Osteoblast (primary cell): ENCODE measurements around the gene ZBTB7B. TPM values are rescaled to one million over a fixed set of nuclear protein-coding genes. Genes with fewer than 3 reads are reported as not detected.

Experiments
- DNase-seq: peaks from one replicate; pipeline ENCODE4 v3.0.0; 2011; ENCODE audit warnings: low spot score, mixed read lengths; ENCODE audit not compliant: insufficient read length; ENCODE audit errors: missing footprints
- H2AFZ ChIP-seq: 2 replicates; pipeline ENCODE4 v1.6.0; 2011; ENCODE audit warnings: mild to moderate bottlenecking, low read length
- H3K27ac ChIP-seq: 2 replicates; pipeline ENCODE4 v1.5.1; 2011; ENCODE audit warnings: mild to moderate bottlenecking, low read depth, low read length, moderate library complexity
- H3K27me3 ChIP-seq: 2 replicates; pipeline ENCODE4 v1.6.0; 2012; ENCODE audit warnings: mild to moderate bottlenecking, control low read depth, inconsistent platforms, low read length, moderate library complexity; ENCODE audit not compliant: insufficient read depth
- H3K36me3 ChIP-seq: 2 replicates; pipeline ENCODE4 v1.5.1; 2011; ENCODE audit warnings: mild to moderate bottlenecking, low read length, control low read depth, moderate library complexity; ENCODE audit not compliant: insufficient read depth
- H3K4me1 ChIP-seq: 2 replicates; pipeline ENCODE4 v1.5.1; 2011; ENCODE audit warnings: mild to moderate bottlenecking, low read length, control low read depth, moderate library complexity; ENCODE audit not compliant: insufficient read depth
- H3K4me2 ChIP-seq: 2 replicates; pipeline ENCODE4 v1.6.0; 2011; ENCODE audit warnings: mild to moderate bottlenecking, low read length; ENCODE audit not compliant: insufficient read depth
- H3K4me3 ChIP-seq: fragments of 200-600 bp; sonication (generic); 3 replicates; pipeline ENCODE4 v1.5.1; 2012; ENCODE audit warnings: mild to moderate bottlenecking, low read length, inconsistent platforms; ENCODE audit not compliant: insufficient read depth
- H3K79me2 ChIP-seq: 2 replicates; pipeline ENCODE4 v1.6.0; 2012; ENCODE audit warnings: mild to moderate bottlenecking, low read length, control low read depth, inconsistent platforms; ENCODE audit not compliant: insufficient read depth
- H3K9me3 ChIP-seq: 2 replicates; pipeline ENCODE4 v1.5.1; 2011; ENCODE audit warnings: low read depth, low read length, control low read depth
- H4K20me1 ChIP-seq: 2 replicates; pipeline ENCODE4 v1.6.0; 2012; ENCODE audit warnings: mild to moderate bottlenecking, low read length, control low read depth; ENCODE audit not compliant: insufficient read depth
- total RNA-seq: library from RNA; depleted of rRNA; stranded (reverse); fragments of >200 nt; gene quantifications from 2 replicates; pipeline ENCODE4 v1.2.3, GENCODE V29; 2012
- TF ChIP-seq, protein P1 (sequence below): IDR thresholded peaks from 2 replicates; pipeline ENCODE4 v1.5.1; 2011; ENCODE audit warnings: mild to moderate bottlenecking, low read depth, low read length, moderate library complexity; ENCODE audit errors: extremely low read depth

ZBTB7B gene
- total RNA-seq, 1 donor = 23.5 TPM

DNA sequence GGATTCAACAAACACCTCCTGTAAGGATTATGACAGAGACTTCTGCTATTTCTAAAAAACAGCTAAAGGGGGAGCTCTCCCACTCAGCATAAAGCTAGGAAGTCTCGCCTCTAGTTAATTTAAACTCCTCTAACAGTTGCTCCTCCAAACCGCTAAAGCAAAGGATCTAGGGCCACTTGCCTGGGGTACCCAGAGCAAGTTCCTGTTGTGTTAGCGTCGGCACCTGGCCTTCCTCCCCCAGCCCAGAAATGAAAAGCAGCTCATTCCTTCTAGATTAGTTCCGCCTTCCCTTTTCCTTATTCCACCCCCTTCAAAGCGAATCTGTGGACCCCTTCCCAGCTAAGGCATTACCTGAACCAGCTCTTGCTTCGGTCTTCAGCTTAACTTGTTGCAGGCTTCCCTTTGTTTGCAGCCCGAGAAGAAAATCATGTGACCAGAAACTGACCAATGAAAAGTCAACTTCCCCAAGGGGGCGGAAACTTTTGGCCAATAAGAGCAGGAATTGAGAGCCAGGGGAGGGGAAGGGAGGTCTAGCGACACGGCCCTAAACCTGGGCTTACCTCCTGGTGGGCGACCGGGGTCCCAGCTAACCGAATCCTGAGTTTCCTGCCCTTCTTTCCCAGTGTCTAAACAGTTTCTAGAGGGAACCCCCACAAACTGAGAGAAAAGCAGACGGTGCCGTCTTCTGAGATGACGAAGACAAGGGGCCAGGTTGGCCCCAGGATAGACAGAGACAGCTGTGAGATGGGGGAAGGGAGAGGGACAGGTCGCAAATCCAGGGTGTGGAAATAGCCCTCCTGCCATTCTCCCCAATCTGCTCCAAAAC is 46.7 kb upstream of the ZBTB7B start, which contains the start of gene PBXIP1:
Gene PBXIP1 (minus strand): TSS at position 382 of the 826 bp plus-strand sequence. CDS start 2,378 bp downstream, outside the sequence.
- Histone ChIP-seq H3K79me2 (peaks cover 9% of the 10 kb centered on the region), H3K4me3 (peak within 1 kb of the TSS; percentile 76), H3K4me1 (peaks cover 30% of the 10 kb centered on the region), H3K36me3 (peaks cover 16% of the 10 kb centered on the region), H3K27ac (peak within 1 kb of the TSS; percentile 79), H3K9me3 (no peaks in the 10 kb centered on the region), H2AFZ (peak within 1 kb of the TSS; percentile 73), H4K20me1 (peaks cover 5% of the 10 kb centered on the region), H3K4me2 (peak within 1 kb of the TSS; percentile 95), H3K27me3 (peaks cover 4% of the 10 kb centered on the region)
- TF ChIP-seq, protein P1, sequence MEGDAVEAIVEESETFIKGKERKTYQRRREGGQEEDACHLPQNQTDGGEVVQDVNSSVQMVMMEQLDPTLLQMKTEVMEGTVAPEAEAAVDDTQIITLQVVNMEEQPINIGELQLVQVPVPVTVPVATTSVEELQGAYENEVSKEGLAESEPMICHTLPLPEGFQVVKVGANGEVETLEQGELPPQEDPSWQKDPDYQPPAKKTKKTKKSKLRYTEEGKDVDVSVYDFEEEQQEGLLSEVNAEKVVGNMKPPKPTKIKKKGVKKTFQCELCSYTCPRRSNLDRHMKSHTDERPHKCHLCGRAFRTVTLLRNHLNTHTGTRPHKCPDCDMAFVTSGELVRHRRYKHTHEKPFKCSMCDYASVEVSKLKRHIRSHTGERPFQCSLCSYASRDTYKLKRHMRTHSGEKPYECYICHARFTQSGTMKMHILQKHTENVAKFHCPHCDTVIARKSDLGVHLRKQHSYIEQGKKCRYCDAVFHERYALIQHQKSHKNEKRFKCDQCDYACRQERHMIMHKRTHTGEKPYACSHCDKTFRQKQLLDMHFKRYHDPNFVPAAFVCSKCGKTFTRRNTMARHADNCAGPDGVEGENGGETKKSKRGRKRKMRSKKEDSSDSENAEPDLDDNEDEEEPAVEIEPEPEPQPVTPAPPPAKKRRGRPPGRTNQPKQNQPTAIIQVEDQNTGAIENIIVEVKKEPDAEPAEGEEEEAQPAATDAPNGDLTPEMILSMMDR = peak; percentile 50
- DNase-seq = peak; percentile 99

DNA sequence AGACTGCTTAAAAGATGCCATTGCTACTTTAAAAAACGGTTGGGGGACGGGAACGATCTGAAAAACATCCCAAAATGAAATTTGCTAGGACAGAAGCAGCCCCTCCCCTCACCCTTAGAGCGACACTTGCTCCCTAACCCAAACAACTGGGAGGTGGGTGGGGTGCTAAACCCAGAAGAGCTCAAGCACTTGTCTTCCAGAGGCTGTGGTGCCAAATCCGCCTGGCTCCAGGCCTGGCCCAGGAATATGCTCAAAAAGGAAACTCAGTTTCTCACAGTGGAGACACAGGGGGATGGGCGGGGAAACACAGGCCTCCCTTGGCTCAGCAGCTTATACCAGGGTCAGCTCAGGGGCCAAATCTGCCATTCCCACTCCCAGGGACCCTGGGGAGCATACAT is 46.1 kb upstream of the ZBTB7B start:
- Histone ChIP-seq H3K79me2 (peaks cover 13% of the 10 kb centered on the region), H3K9me3 (no peaks in the 10 kb centered on the region), H3K4me3 (peak overlapping the region; percentile 76), H4K20me1 (peaks cover 5% of the 10 kb centered on the region), H3K27me3 (peaks cover 4% of the 10 kb centered on the region), H3K27ac (peak overlapping the region; percentile 79), H3K4me2 (peak overlapping the region; percentile 95), H3K4me1 (peaks cover 33% of the 10 kb centered on the region), H2AFZ (peak overlapping the region; percentile 73), H3K36me3 (peaks cover 16% of the 10 kb centered on the region)
- TF ChIP-seq, protein P1 = no peak
- DNase-seq = peak; percentile 49

DNA sequence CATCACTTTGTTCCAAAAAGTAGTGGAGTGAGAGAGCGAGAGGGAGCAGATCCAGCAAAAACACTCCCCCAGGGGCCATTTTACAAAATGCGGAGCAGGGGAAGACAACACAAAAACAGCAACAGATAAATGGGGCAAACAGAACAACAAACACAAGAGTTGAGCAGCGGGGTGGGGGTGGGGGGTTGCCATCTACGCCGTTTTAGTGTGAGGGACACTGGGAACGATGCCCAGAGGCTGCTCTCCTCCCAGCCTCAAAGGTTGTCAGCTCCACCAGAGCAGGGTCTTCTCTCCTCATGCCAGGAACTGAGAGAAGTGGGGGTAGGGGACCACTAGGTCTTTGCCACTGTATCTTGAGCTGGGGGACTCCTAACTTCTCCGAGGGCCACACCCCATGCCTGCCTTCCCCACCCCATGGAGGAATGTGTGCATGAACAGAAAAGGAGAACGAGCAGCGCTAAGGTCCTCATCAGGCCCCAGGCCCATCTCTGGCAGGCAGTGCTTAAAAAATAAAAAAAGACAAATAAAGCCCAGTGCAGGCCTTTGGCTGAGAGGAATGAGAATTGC is 45.4 kb upstream of the ZBTB7B start:
- Histone ChIP-seq H2AFZ (no peak overlapping the region), H3K9me3 (no peaks in the 10 kb centered on the region), H3K27ac (no peak overlapping the region), H3K4me2 (peak overlapping the region; percentile 95), H3K27me3 (peaks cover 4% of the 10 kb centered on the region), H3K4me3 (no peak overlapping the region), H3K4me1 (peaks cover 35% of the 10 kb centered on the region), H3K36me3 (peaks cover 16% of the 10 kb centered on the region), H3K79me2 (peaks cover 13% of the 10 kb centered on the region), H4K20me1 (peaks cover 5% of the 10 kb centered on the region)
- TF ChIP-seq, protein P1 = no peak
- DNase-seq = peak; percentile 37

DNA sequence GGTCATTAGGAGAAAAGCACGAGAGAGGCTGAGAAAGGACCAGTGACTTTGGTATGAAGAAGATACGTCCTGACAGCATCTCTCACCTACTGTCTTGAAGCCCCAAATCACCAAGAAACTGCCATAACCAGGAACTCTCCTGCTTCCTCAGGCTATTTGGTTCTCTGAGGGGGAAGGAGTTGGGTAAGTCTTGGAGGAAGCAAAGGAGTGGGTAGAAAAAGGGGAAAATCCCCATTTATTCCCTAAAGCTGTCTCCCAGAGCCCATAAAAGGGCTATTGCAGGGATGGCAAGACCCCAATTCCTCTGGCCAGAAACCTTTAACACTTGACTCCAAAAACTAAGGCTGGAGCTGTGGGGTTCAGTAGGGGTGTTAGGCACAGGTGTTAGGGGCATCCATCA is 44.6 kb upstream of the ZBTB7B start:
- DNase-seq = peak; percentile 63
- TF ChIP-seq, protein P1 = no peak
- Histone ChIP-seq H3K36me3 (peaks cover 24% of the 10 kb centered on the region), H3K27me3 (no peaks in the 10 kb centered on the region), H3K79me2 (peaks cover 13% of the 10 kb centered on the region), H3K4me3 (no peak overlapping the region), H4K20me1 (peaks cover 5% of the 10 kb centered on the region), H3K27ac (no peak overlapping the region), H3K4me1 (peaks cover 41% of the 10 kb centered on the region), H3K9me3 (no peaks in the 10 kb centered on the region), H3K4me2 (no peak overlapping the region), H2AFZ (no peak overlapping the region)
